ENCODE results near the gene IL1R2. TPM values are rescaled to one million over a fixed set of nuclear protein-coding genes. Genes with fewer than 3 reads are reported as not detected.

IL1R2 gene
- total RNA-seq, 2 experiments from 2014 or later: 0.53 TPM; not detected in 1

GRCh38 chr2:102050854-102051391 lies 59.2 kb downstream of the IL1R2 start:
- Mint-ChIP-seq H3K27me3 (peaks cover 10% of the 10 kb centered on the region), H3K27ac (no peak overlapping the region), H3K36me3 (no peaks in the 10 kb centered on the region), H3K4me1 (peaks cover 7% of the 10 kb centered on the region), H3K9me3 (no peaks in the 10 kb centered on the region), H3K4me3 (no peak overlapping the region)
- ATAC-seq (ENCODE audit: low read depth) (no peak), DNase-seq (no peak)
- POLR2A ChIA-PET: no interaction called here

DNA sequence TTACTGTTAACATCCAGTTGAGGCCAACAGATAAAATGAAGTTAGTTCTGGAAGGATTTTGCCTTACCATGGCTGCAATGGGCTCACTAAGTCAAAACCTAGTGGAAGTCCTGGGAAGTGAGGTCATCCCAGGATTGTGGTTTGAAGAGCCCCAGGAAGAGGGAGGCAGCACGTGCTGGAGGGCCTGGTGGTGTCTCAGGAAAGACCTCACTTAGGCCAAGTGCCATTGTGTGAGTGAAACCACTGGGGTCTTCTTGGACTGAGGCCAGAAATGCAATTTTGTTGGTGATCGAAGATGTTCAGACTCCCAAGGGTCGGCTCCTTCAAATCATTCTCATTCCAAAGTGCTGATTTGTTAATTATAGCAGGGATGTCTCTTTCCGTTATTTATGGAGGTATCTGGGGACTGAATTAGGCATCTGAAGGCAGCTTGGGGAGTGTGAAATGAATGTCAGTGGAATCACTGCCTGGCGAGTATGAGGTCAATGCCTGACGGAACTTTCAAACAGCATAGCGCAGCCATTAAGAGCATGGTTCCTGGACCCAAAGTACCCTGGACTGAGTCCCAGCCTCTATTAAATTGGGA lies 60.0 kb downstream of the IL1R2 start:
- no peak overlapping the region for H3K4me3 Mint-ChIP-seq
- POLR2A ChIA-PET: no interaction called here
- no peaks in the 10 kb centered on the region for H3K9me3 Mint-ChIP-seq
- DNase-seq (no peak), ATAC-seq (ENCODE audit: low read depth) (no peak)
- peaks cover under 1% of the 10 kb centered on the region for H3K4me1 Mint-ChIP-seq
- H3K27ac Mint-ChIP-seq: no peak overlapping the region
- peaks cover 2% of the 10 kb centered on the region for H3K27me3 Mint-ChIP-seq
- H3K36me3 Mint-ChIP-seq: no peaks in the 10 kb centered on the region

- Mint-ChIP-seq H3K36me3 (no peaks in the 10 kb centered on the region), H3K4me3 (no peak overlapping the region), H3K4me1 (no peaks in the 10 kb centered on the region), H3K27me3 (no peaks in the 10 kb centered on the region), H3K27ac (no peak overlapping the region), H3K9me3 (no peaks in the 10 kb centered on the region)
- ATAC-seq (ENCODE audit: low read depth) (no peak), DNase-seq (no peak)
- POLR2A ChIA-PET: no interaction called here
Measured at GRCh38 chr2:102052365-102052764, 60.6 kb downstream of the IL1R2 start.

DNA sequence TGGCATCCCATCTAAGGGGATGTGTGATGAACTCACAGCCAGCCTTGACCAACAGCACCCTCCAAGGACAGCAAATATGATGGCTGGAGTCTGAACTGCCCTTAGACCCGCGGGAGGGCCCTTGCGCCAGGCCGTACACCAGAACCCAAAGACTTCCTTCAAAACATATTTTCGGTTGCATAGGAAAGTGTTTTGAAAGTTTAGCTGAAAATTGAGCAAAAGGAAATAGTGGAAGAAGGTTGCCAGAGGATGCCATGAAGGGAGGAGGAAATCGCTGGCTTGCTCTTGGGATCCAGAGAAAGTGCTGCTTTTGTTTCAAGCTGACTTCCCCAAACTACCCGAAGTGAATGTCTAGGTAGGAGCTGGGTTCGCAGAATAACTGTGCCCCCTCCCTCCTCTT lies 61.3 kb downstream of the IL1R2 start:
- Mint-ChIP-seq H3K27ac (no peak overlapping the region), H3K36me3 (no peaks in the 10 kb centered on the region), H3K9me3 (no peaks in the 10 kb centered on the region), H3K4me1 (no peaks in the 10 kb centered on the region), H3K4me3 (no peak overlapping the region), H3K27me3 (no peaks in the 10 kb centered on the region)
- POLR2A ChIA-PET: no interaction called here
- no peak for DNase-seq
- no peak for ATAC-seq (ENCODE audit: low read depth)

DNA sequence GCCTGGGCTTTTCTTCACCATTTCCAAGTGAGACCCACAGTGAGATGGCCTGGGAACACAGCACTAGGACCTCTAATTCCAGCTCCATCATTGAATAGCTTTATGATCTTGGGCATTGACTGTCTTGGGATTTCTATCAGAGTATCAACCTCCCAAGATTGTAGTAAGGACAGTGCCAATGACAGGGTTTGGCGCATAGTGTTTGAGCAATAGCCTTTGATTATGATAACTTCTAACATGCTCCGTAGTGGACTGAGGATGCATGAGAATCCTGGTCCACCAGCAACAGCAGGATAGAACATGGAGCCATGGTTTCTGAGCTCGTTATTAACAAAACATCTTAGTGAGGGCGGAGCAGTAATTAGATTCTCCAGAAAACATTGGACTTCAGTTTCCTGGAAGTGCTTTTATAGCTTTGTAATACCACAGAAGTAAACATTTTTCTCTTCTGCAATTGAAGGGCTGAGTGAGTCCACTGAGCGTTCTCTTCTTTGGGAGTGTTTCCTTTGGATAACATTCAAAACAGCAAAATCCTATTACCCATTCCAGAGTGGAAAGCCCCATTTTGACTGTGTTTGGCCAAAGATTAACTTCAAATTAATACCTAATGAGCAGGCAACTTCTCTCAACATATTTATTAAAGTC lies 63.7 kb downstream of the IL1R2 start:
- Mint-ChIP-seq H3K9me3 (no peaks in the 10 kb centered on the region), H3K4me1 (no peaks in the 10 kb centered on the region), H3K36me3 (no peaks in the 10 kb centered on the region), H3K27ac (no peak overlapping the region), H3K27me3 (no peaks in the 10 kb centered on the region), H3K4me3 (no peak overlapping the region)
- ATAC-seq (ENCODE audit: low read depth) (no peak), DNase-seq (no peak)
- POLR2A ChIA-PET: no interaction called here

- ATAC-seq (ENCODE audit: low read depth) (no peak), DNase-seq (no peak)
- H3K27ac Mint-ChIP-seq: no peak overlapping the region
- H3K36me3 Mint-ChIP-seq: no peaks in the 10 kb centered on the region
- no peaks in the 10 kb centered on the region for H3K9me3 Mint-ChIP-seq
- no peaks in the 10 kb centered on the region for H3K27me3 Mint-ChIP-seq
- H3K4me1 Mint-ChIP-seq: no peaks in the 10 kb centered on the region
- POLR2A ChIA-PET: no interaction called here
- no peak overlapping the region for H3K4me3 Mint-ChIP-seq
Measured at GRCh38 chr2:102056079-102056581, 64.4 kb downstream of the IL1R2 start.

GRCh38 chr2:102057502-102058292 lies 65.9 kb downstream of the IL1R2 start:
- POLR2A ChIA-PET: interaction anchor here (0.7 kb wide), 1 partner anchor 161 kb away, joined by 4 read pairs; no protein-coding TSS in a partner anchor
- no peak overlapping the region for H3K4me3 Mint-ChIP-seq
- no peak overlapping the region for H3K27ac Mint-ChIP-seq

DNA sequence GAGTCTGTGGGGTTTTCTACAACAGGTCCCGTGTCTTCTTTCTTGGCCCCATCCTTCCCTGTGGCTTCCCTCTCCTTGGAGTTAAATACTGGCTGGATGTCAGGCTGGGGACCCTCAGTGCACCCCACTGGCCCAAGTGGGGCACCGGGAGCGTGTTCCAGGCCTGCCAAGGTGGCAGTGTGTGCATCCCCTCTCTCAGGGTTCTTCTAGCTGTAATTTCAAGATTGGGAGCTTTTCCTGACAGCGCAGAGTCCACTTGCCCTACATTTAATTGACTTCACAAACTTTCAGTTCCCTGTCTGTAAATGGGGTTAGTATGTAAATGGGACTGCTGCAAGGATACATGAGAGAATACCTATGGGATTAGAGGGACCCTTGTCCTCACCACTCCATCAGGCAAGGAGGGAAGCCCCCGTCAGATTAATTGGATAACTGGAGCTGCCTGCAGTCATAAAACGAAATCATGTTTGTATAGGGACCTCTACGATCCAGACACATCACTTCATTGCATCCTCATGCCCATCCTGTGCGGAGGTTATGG lies 66.6 kb downstream of the IL1R2 start:
- no peak for DNase-seq
- no peak for ATAC-seq (ENCODE audit: low read depth)
- Mint-ChIP-seq H3K36me3 (no peaks in the 10 kb centered on the region), H3K9me3 (no peaks in the 10 kb centered on the region), H3K4me3 (no peak overlapping the region), H3K4me1 (peaks cover 6% of the 10 kb centered on the region), H3K27me3 (no peaks in the 10 kb centered on the region), H3K27ac (no peak overlapping the region)
- POLR2A ChIA-PET: no interaction called here

More at GRCh38 chr2:102057502-102058292, 65.9 kb downstream of the IL1R2 start:
- DNase-seq (no peak), ATAC-seq (ENCODE audit: low read depth) (no peak)
- Mint-ChIP-seq H3K27me3 (no peaks in the 10 kb centered on the region), H3K4me1 (peaks cover 6% of the 10 kb centered on the region), H3K9me3 (no peaks in the 10 kb centered on the region), H3K36me3 (no peaks in the 10 kb centered on the region)

DNA sequence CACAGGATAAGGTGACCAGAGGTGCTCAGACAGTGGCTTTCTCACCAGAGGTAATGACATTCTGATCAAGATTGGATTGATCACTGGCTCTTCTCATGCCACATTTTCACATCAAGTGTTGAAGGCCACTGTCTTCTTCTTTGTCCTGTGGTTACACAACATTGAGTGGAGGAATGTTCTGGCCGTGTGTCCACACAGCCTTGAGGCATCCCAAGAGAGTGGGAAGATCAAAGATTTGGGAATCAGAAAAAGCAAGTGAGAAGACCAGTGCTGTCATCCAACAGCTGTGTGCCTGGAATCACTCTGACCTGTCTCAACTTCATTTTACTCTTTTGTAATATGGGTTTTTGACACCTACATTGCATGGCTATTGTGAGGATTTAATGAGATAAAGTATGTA lies 67.4 kb downstream of the IL1R2 start:
- Mint-ChIP-seq H3K27ac (no peak overlapping the region), H3K4me1 (peaks cover 6% of the 10 kb centered on the region), H3K4me3 (no peak overlapping the region), H3K36me3 (no peaks in the 10 kb centered on the region), H3K27me3 (no peaks in the 10 kb centered on the region), H3K9me3 (no peaks in the 10 kb centered on the region)
- no peak for ATAC-seq (ENCODE audit: low read depth)
- POLR2A ChIA-PET: no interaction called here
- DNase-seq: no peak

DNA sequence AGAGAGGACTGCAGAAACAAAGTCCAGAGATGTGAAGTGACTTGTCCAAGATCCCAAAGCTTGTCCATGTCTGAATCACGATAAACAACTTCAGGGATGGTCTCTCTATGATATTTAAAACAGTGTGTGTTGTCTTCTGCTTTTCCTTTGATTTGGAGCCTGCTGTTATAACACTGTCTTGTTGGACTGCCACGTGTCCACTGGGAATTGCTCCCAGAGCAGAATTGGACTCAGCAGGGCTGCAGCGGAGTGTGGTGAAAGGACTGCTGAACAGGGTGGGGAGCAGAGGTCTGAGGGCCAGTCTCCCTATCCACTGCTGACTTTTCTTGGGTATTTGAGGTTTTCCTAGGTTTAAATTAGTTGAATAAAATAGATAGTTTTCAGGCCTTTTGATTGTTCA lies 68.3 kb downstream of the IL1R2 start:
- Mint-ChIP-seq H3K27me3 (no peaks in the 10 kb centered on the region), H3K9me3 (no peaks in the 10 kb centered on the region), H3K36me3 (no peaks in the 10 kb centered on the region), H3K27ac (no peak overlapping the region), H3K4me3 (no peak overlapping the region), H3K4me1 (peaks cover 6% of the 10 kb centered on the region)
- no peak for ATAC-seq (ENCODE audit: low read depth)
- no peak for DNase-seq
- POLR2A ChIA-PET: no interaction called here

DNA sequence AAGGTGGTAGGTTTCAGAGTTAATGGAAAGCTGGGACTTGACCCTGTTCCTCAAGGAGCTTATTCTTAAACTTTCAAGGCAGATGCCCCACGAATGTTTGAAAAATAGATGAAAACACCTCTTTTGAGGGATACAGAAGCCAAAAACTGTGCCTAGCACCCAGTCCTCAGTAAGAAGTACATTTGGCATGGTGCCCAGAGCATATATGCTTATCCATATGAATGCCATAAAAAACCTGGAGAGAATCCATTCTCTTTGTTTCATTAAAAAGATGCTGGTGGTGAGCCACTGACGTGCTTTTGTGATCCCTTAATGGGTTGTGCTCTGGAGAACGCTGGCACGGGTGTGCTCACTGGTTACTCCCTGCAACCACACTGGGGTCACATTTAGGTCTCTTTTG lies 69.0 kb downstream of the IL1R2 start:
- no peak for ATAC-seq (ENCODE audit: low read depth)
- peaks cover 6% of the 10 kb centered on the region for H3K4me1 Mint-ChIP-seq
- POLR2A ChIA-PET: no interaction called here
- no peak overlapping the region for H3K4me3 Mint-ChIP-seq
- H3K9me3 Mint-ChIP-seq: no peaks in the 10 kb centered on the region
- no peaks in the 10 kb centered on the region for H3K27me3 Mint-ChIP-seq
- no peak for DNase-seq
- H3K36me3 Mint-ChIP-seq: no peaks in the 10 kb centered on the region
- H3K27ac Mint-ChIP-seq: no peak overlapping the region

DNA sequence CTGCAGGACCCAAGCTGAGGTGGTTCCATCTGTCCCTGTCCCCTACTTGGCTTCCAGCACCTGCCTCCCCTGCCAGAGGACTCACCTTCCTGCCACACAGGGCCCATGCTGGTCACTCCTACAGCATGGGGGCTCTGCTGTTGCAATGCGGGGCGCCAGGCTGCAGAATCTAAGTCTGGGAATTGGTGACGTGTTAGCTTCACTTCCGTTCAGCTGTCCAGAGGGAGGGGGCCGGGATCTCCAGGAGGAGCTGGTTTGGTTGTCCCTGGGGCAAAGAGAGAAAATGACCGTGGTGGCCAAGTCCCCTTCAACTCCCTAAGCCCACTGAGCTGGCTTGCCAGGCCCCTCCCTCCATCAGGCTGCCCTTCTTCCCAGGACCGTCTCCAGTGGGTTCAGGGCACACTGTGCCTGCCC lies 69.5 kb downstream of the IL1R2 start:
- POLR2A ChIA-PET: no interaction called here
- Mint-ChIP-seq H3K27ac (no peak overlapping the region), H3K4me3 (no peak overlapping the region), H3K36me3 (no peaks in the 10 kb centered on the region), H3K4me1 (peaks cover 6% of the 10 kb centered on the region), H3K9me3 (peaks cover 2% of the 10 kb centered on the region), H3K27me3 (no peaks in the 10 kb centered on the region)
- no peak for ATAC-seq (ENCODE audit: low read depth)
- no peak for DNase-seq

DNA sequence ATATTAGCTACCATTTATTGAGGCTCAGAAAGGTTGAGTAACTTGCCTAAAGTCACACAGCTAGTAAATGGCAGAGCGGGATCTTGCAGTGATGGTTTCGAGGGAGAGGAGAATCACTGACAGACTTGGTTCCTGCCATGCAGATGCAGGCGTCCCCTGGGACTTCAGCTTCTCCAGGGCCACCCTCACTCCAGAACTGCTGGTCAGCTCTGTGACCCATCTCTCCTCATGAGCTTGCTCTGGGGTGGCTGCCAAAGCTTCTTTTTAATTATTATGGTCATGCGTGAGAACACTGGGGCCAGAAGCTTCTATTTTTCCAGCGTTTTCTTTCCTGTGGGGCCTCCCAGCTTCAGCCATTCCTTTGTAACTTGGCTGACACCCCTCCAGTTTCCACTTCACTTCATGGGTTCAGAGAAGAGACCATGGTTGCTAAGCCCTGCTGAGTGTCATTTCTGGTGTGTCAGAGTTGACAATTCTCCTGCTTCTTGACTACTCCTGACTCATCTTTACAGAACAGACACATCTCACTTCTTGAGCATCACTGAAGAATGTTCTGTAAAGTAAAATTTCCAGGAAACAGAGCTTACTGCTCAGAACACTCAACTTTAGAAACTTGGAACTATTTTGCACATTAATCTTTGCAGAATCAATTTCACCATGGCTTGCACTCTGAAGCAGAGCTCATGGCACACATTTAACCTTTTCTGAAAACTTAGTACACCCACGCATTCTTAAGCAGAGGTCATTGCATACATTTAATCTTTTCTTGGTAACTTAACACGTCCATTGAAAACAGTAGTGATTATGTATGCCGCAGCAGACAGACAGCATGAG lies 70.4 kb downstream of the IL1R2 start:
- DNase-seq (no peak), ATAC-seq (ENCODE audit: low read depth) (no peak)
- POLR2A ChIA-PET: no interaction called here
- no peak overlapping the region for H3K27ac Mint-ChIP-seq
- H3K36me3 Mint-ChIP-seq: no peaks in the 10 kb centered on the region
- H3K9me3 Mint-ChIP-seq: peaks cover 2% of the 10 kb centered on the region
- no peak overlapping the region for H3K4me3 Mint-ChIP-seq
- peaks cover 6% of the 10 kb centered on the region for H3K4me1 Mint-ChIP-seq
- no peaks in the 10 kb centered on the region for H3K27me3 Mint-ChIP-seq

Data from activated naive CD8-positive, alpha-beta T cell treated with anti-CD3 and anti-CD28 coated beads, Interleukin-2, amount 10 ng/mL, durations not matched to agents 7 days and 5 days (primary cell).